H9 (cell line): ENCODE results near the gene UTS2B. TPM values are rescaled to one million over a fixed set of nuclear protein-coding genes. Genes with fewer than 3 reads are reported as not detected.

ENCODE experiments used
- DNase-seq: peaks from one replicate; pipeline ENCODE4 v3.0.0-alpha.2; 2017
- H2AFZ ChIP-seq: one replicate; pipeline ENCODE4 v1.6.1; 2013; ENCODE audit warnings: mild to moderate bottlenecking, low read length, control low read depth, moderate library complexity
- H2AK5ac ChIP-seq: 2 replicates; pipeline ENCODE4 v1.6.1; 2013; ENCODE audit warnings: low read length, control low read depth, mixed read lengths; ENCODE audit not compliant: insufficient read length
- H2BK120ac ChIP-seq: one replicate; pipeline ENCODE4 v1.6.1; 2013; ENCODE audit warnings: low read depth, mild to moderate bottlenecking, low read length, control low read depth, inconsistent platforms; ENCODE audit not compliant: poor library complexity, severe bottlenecking
- H2BK12ac ChIP-seq: 2 replicates; pipeline ENCODE4 v1.6.1; 2013; ENCODE audit warnings: low read length, control low read depth, mixed read lengths, low read depth; ENCODE audit not compliant: insufficient read length
- H2BK15ac ChIP-seq: 2 replicates; pipeline ENCODE4 v1.6.1; 2013; ENCODE audit warnings: low read depth, low read length, control low read depth
- H2BK20ac ChIP-seq: one replicate; pipeline ENCODE4 v1.6.1; 2013; ENCODE audit warnings: low read depth, mild to moderate bottlenecking, low read length, control low read depth, inconsistent platforms; ENCODE audit not compliant: poor library complexity, severe bottlenecking
- H2BK5ac ChIP-seq: 2 replicates; pipeline ENCODE4 v1.6.1; 2013; ENCODE audit warnings: low read length, control low read depth, mixed read lengths; ENCODE audit not compliant: insufficient read length
- H3K14ac ChIP-seq: 2 replicates; pipeline ENCODE4 v1.6.1; 2013; ENCODE audit warnings: low read length, control low read depth; ENCODE audit not compliant: insufficient read depth
- H3K18ac ChIP-seq: 2 replicates; pipeline ENCODE4 v1.6.1; 2013; ENCODE audit warnings: low read depth, mild to moderate bottlenecking, mixed read lengths, low read length, control low read depth; ENCODE audit not compliant: insufficient read length
- H3K23ac ChIP-seq: 2 replicates; pipeline ENCODE4 v1.6.1; 2013; ENCODE audit warnings: low read length, control low read depth, mixed read lengths, low read depth; ENCODE audit not compliant: insufficient read length
- H3K23me2 ChIP-seq: 2 replicates; pipeline ENCODE4 v1.6.1; 2013; ENCODE audit warnings: low read depth, mild to moderate bottlenecking, mixed read lengths, low read length, control low read depth; ENCODE audit not compliant: insufficient read length, poor library complexity, severe bottlenecking
- H3K27ac ChIP-seq: 2 replicates; pipeline ENCODE4 v1.5.1; 2013; ENCODE audit warnings: low read length, control low read depth, mixed read lengths, low read depth; ENCODE audit not compliant: insufficient read length
- H3K27me3 ChIP-seq: 2 replicates; pipeline ENCODE4 v1.6.1; 2013; ENCODE audit warnings: low read length, control low read depth, inconsistent platforms; ENCODE audit not compliant: insufficient read depth
- H3K4ac ChIP-seq: 2 replicates; pipeline ENCODE4 v1.6.1; 2013; ENCODE audit warnings: low read depth, mild to moderate bottlenecking, control low read depth, inconsistent platforms, low read length, moderate library complexity
- H3K4me1 ChIP-seq: 2 replicates; pipeline ENCODE4 v1.6.1; 2013; ENCODE audit warnings: low read length, control low read depth, inconsistent platforms; ENCODE audit not compliant: insufficient read depth
- H3K4me2 ChIP-seq: 2 replicates; pipeline ENCODE4 v1.6.1; 2013; ENCODE audit warnings: low read length, control low read depth, mixed read lengths; ENCODE audit not compliant: insufficient read length, insufficient read depth
- H3K56ac ChIP-seq: 2 replicates; pipeline ENCODE4 v1.6.1; 2013; ENCODE audit warnings: low read depth, mild to moderate bottlenecking, mixed read lengths, low read length, control low read depth; ENCODE audit not compliant: insufficient read length
- H3K79me1 ChIP-seq: 2 replicates; pipeline ENCODE4 v1.6.1; 2013; ENCODE audit warnings: low read depth, mild to moderate bottlenecking, moderate library complexity, low read length, control low read depth, inconsistent platforms; ENCODE audit not compliant: insufficient read depth, poor library complexity, severe bottlenecking
- H3K79me2 ChIP-seq: 2 replicates; pipeline ENCODE4 v1.6.1; 2013; ENCODE audit warnings: low read length, control low read depth, inconsistent platforms; ENCODE audit not compliant: insufficient read depth
- H3K9ac ChIP-seq: 2 replicates; pipeline ENCODE4 v1.6.1; 2013; ENCODE audit warnings: low read length, control low read depth, mixed read lengths; ENCODE audit not compliant: insufficient read length; ENCODE audit errors: extremely low read depth
- H3K9me3 ChIP-seq: one replicate; pipeline ENCODE4 v1.6.1; 2013; ENCODE audit warnings: low read depth, low read length, inconsistent platforms; ENCODE audit not compliant: control insufficient read depth
- H3T11ph ChIP-seq: one replicate; pipeline ENCODE4 v1.6.1; 2013; ENCODE audit warnings: mild to moderate bottlenecking, low read length, control low read depth, inconsistent platforms
- H4K20me1 ChIP-seq: one replicate; pipeline ENCODE4 v1.6.1; 2013; ENCODE audit not compliant: control insufficient read depth, insufficient read length, insufficient read depth
- H4K5ac ChIP-seq: 2 replicates; pipeline ENCODE4 v1.6.1; 2013; ENCODE audit warnings: low read depth, mild to moderate bottlenecking, mixed read lengths, low read length, control low read depth; ENCODE audit not compliant: insufficient read length
- H4K8ac ChIP-seq: replicated peaks from 2 replicates; pipeline ENCODE4 v1.6.1; 2013; ENCODE audit warnings: low read length, control low read depth, mixed read lengths, low read depth; ENCODE audit not compliant: insufficient read length
- H4K91ac ChIP-seq: 2 replicates; pipeline ENCODE4 v1.6.1; 2013; ENCODE audit warnings: low read depth, mild to moderate bottlenecking, moderate library complexity, mixed read lengths, low read length, control low read depth; ENCODE audit not compliant: insufficient read length
- H3K27ac Mint-ChIP-seq, 3 experiments: 2 replicates in 2 of 3; 3 replicates in 1 of 3; pipeline ENCODE4 v1.8.0; 2020 to 2021; ENCODE audit warnings: mixed read lengths in 3 of 3, mild to moderate bottlenecking in 1 of 3, moderate library complexity in 1 of 3
- H3K27me3 Mint-ChIP-seq: 2 replicates; pipeline ENCODE4 v1.8.0; 2021; ENCODE audit warnings: low read depth, mild to moderate bottlenecking, moderate library complexity, mixed read lengths
- H3K36me3 Mint-ChIP-seq, 3 experiments: 2 replicates in 2 of 3; 3 replicates in 1 of 3; pipeline ENCODE4 v1.8.0; 2020 to 2021; ENCODE audit warnings: low read depth in 3 of 3, mixed read lengths in 3 of 3; ENCODE audit not compliant: insufficient read depth in 1 of 3
- H3K4me1 Mint-ChIP-seq, 2 experiments: 2 replicates each; pipeline ENCODE4 v1.8.0; 2020; ENCODE audit warnings: mixed read lengths in 2 of 2
- H3K4me3 Mint-ChIP-seq, 2 experiments: 2 replicates in 1 of 2; 3 replicates in 1 of 2; pipeline ENCODE4 v1.8.0; 2020 to 2021; ENCODE audit warnings: mild to moderate bottlenecking in 2 of 2, mixed read lengths in 2 of 2, moderate library complexity in 1 of 2
- H3K9me3 Mint-ChIP-seq, 2 experiments: 2 replicates in 1 of 2; 3 replicates in 1 of 2; pipeline ENCODE4 v1.8.0; 2020; ENCODE audit warnings: mild to moderate bottlenecking in 2 of 2, mixed read lengths in 2 of 2, moderate library complexity in 1 of 2
- WGBS: extraction: QIAGEN DNeasy Blood & Tissue Kit; methylation state at CpG from one replicate; pipeline ENCODE4 v1.1.7; 2013; ENCODE audit warnings: missing lambda C conversion rate, low lambda C conversion rate, mixed read lengths; ENCODE audit not compliant: insufficient read length; ENCODE audit errors: extremely low coverage; 5-methylcytosine and 5-hydroxymethylcytosine counted together
- total RNA-seq: library from RNA; stranded (reverse); gene quantifications from 2 replicates; pipeline ENCODE4 v1.2.1, GENCODE V29; 2021
- TF ChIP-seq, protein P1 (sequence below): fragments of 200-600 bp; sonication (generic); conservative IDR thresholded peaks from 3 replicates; pipeline ENCODE4 v1.8.0; 2021; ENCODE audit warnings: antibody characterized with exemption, mild to moderate bottlenecking

The UTS2B gene
- total RNA-seq, 1 experiment from 2014 or later, result 0.09 TPM

GRCh38 chr3:191340966-191341365 is 10.6 kb upstream of the UTS2B start:
- Histone ChIP-seq H3K79me2 (no peaks in the 10 kb centered on the region), H2AFZ (no peak overlapping the region), H3K4ac (no peak overlapping the region), H4K5ac (no peak overlapping the region), H3K18ac (no peak overlapping the region), H4K8ac (no peak overlapping the region), H2BK12ac (no peak overlapping the region), H2BK20ac (no peak overlapping the region), H4K20me1 (no peaks in the 10 kb centered on the region), H2AK5ac (no peak overlapping the region), H3T11ph (no peak overlapping the region), H2BK15ac (no peak overlapping the region), H3K79me1 (no peaks in the 10 kb centered on the region), H3K4me2 (no peak overlapping the region), H2BK5ac (no peak overlapping the region), H4K91ac (no peak overlapping the region), H3K27me3 (no peaks in the 10 kb centered on the region), H3K27ac (no peak overlapping the region), H3K9me3 (no peaks in the 10 kb centered on the region), H3K23me2 (no peaks in the 10 kb centered on the region), H3K14ac (no peak overlapping the region), H3K4me1 (no peaks in the 10 kb centered on the region), H3K9ac (no peak overlapping the region), H2BK120ac (no peak overlapping the region), H3K56ac (no peak overlapping the region), H3K23ac (no peak overlapping the region)
- TF ChIP-seq, protein P1, sequence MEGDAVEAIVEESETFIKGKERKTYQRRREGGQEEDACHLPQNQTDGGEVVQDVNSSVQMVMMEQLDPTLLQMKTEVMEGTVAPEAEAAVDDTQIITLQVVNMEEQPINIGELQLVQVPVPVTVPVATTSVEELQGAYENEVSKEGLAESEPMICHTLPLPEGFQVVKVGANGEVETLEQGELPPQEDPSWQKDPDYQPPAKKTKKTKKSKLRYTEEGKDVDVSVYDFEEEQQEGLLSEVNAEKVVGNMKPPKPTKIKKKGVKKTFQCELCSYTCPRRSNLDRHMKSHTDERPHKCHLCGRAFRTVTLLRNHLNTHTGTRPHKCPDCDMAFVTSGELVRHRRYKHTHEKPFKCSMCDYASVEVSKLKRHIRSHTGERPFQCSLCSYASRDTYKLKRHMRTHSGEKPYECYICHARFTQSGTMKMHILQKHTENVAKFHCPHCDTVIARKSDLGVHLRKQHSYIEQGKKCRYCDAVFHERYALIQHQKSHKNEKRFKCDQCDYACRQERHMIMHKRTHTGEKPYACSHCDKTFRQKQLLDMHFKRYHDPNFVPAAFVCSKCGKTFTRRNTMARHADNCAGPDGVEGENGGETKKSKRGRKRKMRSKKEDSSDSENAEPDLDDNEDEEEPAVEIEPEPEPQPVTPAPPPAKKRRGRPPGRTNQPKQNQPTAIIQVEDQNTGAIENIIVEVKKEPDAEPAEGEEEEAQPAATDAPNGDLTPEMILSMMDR, result no peak
- H3K4me1 Mint-ChIP-seq, result peaks cover 4 to 6% of the 10 kb centered on the region in 2 experiments; a peak in 2 of 4 replicates
- H3K27me3 Mint-ChIP-seq, result no peaks in the 10 kb centered on the region
- no peaks in the 10 kb centered on the region for H3K36me3 Mint-ChIP-seq
- no peak for DNase-seq
- H3K4me3 Mint-ChIP-seq, result no peak overlapping the region
- H3K9me3 Mint-ChIP-seq, result no peaks in the 10 kb centered on the region
- WGBS, result no CpG with 5 or more reads among the region's 1 CpG
- H3K27ac Mint-ChIP-seq, result no peak overlapping the region
